HG02840 (cell line): ENCODE data around the gene BCL7B.
"Not testable (repeated sequence)": the region's sequence is repeated elsewhere in the genome, so short reads cannot be mapped to it uniquely, and the experiment has no call there.

Source experiments
- ATAC-seq: cut with Tn5 transposase; IDR thresholded peaks from one replicate; pipeline ENCODE4 v1.9.1; 2021; ENCODE audit warnings: mild to moderate bottlenecking, moderate library complexity, moderate number of reproducible peaks; ENCODE audit not compliant: unreplicated experiment, low FRiP score

The BCL7B gene

DNA sequence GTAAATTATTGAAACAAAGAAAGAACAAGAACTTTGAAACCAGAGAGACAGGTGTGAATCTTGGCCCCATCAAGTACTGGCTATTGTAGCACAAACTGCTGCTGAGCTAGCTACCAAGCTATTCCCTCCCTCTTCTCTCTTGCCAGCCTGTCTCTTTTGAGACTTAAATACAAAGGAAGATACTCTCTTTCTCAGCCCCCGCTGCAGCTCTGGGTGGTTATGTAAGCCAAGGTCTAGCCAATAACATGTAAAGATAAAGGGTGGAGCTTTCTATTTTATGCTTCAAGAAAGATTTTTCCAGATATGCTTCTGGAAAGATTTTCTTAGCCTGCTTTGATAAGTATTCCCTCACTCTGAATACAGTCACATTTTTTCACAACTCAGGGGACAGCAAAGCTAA lies 52.6 kb downstream of the BCL7B start:
- ATAC-seq = no peak

DNA sequence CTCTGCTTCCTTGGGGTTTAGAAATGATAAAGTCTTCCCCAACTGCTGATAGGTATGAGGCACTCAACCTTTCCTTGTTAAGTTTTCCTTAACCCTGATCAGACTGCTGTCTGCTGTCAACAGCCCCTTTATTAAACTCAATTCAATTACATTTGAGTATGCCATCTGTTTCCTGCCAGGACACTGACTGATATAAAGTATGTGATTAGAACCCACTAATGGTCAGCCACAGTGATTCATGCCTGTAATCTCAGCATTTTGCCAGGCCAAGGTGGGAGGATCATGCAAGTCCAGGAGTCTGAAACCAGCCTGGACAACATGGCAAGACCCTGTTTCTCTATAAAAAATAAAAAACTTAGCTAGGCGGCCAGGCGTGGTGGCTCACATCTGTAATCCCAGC lies 53.5 kb downstream of the BCL7B start:
- no peak for ATAC-seq

DNA sequence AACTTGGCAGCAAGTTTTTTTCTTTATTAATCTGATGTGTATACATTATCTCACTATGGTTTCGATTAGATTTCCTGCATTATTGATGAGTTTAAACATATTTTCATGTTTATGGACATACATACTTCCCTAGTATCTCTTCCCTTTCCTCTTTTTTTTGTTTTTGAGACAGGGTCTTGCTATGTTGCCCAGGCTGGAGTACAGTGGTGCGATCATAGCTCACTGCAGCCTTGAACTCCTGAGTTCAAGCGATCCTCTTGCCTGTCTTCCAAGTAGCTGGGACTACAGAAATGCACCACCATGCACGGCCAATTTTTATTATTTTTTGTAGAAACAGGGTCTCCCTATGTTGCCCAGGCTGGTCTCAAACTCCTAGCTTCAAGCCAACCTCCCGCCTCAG lies 54.3 kb downstream of the BCL7B start:
- ATAC-seq = no peak

DNA sequence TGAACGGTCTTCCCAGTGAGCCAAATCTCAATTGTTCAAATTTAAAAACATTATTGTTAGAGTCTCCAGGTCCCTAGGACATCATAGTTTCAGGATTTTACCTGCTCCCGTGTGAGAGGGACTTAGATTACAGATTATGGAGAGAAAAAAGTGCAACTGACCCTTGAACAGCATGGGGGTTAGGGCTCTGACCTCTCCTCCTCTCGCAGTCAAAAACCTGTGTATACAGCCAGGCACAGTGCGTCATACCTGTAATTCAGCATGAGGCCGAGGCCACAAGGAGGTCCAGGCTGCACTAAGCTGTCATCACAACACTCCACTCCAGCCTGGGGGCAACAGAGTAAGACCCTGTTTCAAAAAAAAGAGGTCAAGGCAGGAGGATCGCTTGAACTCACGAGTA lies 60.9 kb downstream of the BCL7B start:
- ATAC-seq = no peak

DNA sequence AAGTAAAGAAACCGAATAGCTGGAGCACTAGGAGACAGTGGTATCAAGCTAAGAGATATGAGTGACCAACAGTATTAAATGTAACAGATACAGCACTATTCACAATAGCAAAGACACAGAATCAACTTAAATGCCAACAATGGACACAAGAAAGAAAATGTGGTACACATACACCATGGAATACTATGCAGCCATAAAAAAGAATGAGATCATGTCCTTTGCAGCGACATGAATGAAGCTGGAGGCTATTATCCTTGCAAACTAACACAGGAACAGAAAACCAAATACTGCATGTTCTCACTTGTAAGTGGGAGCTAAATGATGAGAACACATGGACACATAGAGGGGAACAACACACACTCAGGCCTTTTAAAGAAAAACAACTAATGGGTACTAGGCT lies 62.0 kb downstream of the BCL7B start:
- not testable (repeated sequence) for ATAC-seq

DNA sequence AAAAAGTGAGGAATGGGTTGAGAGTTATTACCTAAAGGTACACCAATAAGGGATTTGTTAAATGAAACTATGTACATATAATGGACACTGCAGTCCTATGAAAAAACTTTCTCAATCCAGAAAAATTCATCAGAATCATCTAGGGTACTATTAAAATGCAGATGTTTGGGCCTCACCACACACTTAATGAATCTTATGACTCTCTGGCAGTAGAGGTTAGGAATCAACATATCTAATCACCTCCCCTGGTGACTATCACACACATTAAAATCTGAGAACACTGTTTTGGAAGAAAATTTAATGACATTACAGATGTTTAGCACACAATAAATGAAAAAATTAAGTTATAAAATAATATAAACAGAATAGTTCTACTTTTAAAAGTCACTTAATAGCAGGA lies 67.5 kb downstream of the BCL7B start:
- ATAC-seq = no peak

DNA sequence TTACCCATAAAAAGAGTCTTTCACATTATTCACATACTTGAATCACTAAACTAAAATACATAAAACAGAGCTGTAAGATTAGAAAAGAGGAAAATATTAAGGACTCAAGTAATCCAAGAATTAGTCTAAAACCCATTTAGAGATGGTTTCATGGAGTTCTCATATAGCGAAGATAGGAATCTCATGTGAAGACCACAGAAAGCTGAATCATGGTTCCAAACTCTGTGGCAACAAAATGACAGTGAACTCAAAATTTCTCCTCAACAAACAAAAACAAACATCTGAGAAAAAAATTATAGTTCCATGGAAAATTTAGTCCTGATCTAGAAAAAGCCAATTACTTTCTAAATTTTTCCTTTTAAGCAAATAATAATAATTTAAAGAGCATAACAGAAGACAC lies 70.0 kb downstream of the BCL7B start:
- ATAC-seq = no peak
